Lower lobe of right lung (tissue), 2 donors: ENCODE data around the gene KCNK4. TPM values are rescaled to one million over a fixed set of nuclear protein-coding genes. Genes with fewer than 3 reads are reported as not detected.

Source experiments
- ATAC-seq, 2 donors: fragments of 200-7000 bp; cut with Tn5 transposase; one replicate each; pipeline ENCODE4 v1.9.1; 2020 to 2022; ENCODE audit warnings: mild to moderate bottlenecking in 2 of 2, moderate library complexity in 2 of 2
- DNase-seq: peaks from one replicate; pipeline ENCODE4 v3.0.0-alpha.2; 2020
- H3K27ac ChIP-seq: fragments of 200-600 bp; one replicate; pipeline ENCODE4 v1.8.0; 2022
- H3K27me3 ChIP-seq: fragments of 200-600 bp; one replicate; pipeline ENCODE4 v1.8.0; 2022; ENCODE audit warnings: low read depth
- H3K36me3 ChIP-seq: fragments of 200-600 bp; one replicate; pipeline ENCODE4 v1.8.0; 2022; ENCODE audit warnings: mild to moderate bottlenecking
- H3K4me1 ChIP-seq: fragments of 200-600 bp; one replicate; pipeline ENCODE4 v1.8.0; 2022
- H3K4me3 ChIP-seq: fragments of 200-600 bp; one replicate; pipeline ENCODE4 v1.8.0; 2022; ENCODE audit warnings: mild to moderate bottlenecking
- H3K9me3 ChIP-seq: fragments of 200-600 bp; one replicate; pipeline ENCODE4 v1.8.0; 2022
- CTCF ChIP-seq: fragments of 200-600 bp; IDR thresholded peaks from one replicate; pipeline ENCODE4 v1.8.0; 2022; ENCODE audit warnings: antibody characterized with exemption, mild to moderate bottlenecking
- intact Hi-C: fragments of 100-400 bp; cut with DNase I; formaldehyde crosslinking; loops from one replicate; pipeline ENCODE4 v1.11.0; 2022
- total RNA-seq: library from RNA; stranded (reverse); fragmentation: NEBNext Ultra II Directional; extraction: Animal tissue kit (Norgen Biotek cat#: 25700); gene quantifications from one replicate; pipeline ENCODE4 v1.2.1, GENCODE V29; 2021
- donor health status: DM: no; HTN: yes; CAD: no; lungs with severe emphysema.

The KCNK4 gene
- total RNA-seq, 1 donor from 2014 or later = not detected

- DNase-seq (no peak), ATAC-seq (no peak)
- Histone ChIP-seq H3K27ac (no peak overlapping the region), H3K4me1 (no peaks in the 10 kb centered on the region), H3K9me3 (no peaks in the 10 kb centered on the region), H3K36me3 (peaks cover 95% of the 10 kb centered on the region), H3K4me3 (no peak overlapping the region), H3K27me3 (no peaks in the 10 kb centered on the region)
- intact Hi-C loops = no loop called here
- no peak for TF ChIP-seq CTCF
Observed at GRCh38 chr11:64260147-64260708, 30.9 kb upstream of the KCNK4 start.

GRCh38 chr11:64261556-64262080 lies 29.5 kb upstream of the KCNK4 start:
- no peaks in the 10 kb centered on the region for H3K9me3 ChIP-seq
- no peaks in the 10 kb centered on the region for H3K27me3 ChIP-seq
- intact Hi-C loops = no loop called here
- ATAC-seq (no peak), DNase-seq (no peak)
- no peak for TF ChIP-seq CTCF
- no peaks in the 10 kb centered on the region for H3K4me1 ChIP-seq
- H3K36me3 ChIP-seq = peaks cover 95% of the 10 kb centered on the region
- no peak overlapping the region for H3K27ac ChIP-seq
- H3K4me3 ChIP-seq = no peak overlapping the region

- H3K9me3 ChIP-seq = no peaks in the 10 kb centered on the region
- no peak overlapping the region for H3K27ac ChIP-seq
- peaks cover 94% of the 10 kb centered on the region for H3K36me3 ChIP-seq
- no peak for TF ChIP-seq CTCF
- DNase-seq (no peak), ATAC-seq (no peak)
- no peaks in the 10 kb centered on the region for H3K27me3 ChIP-seq
- intact Hi-C loops = no loop called here
- no peak overlapping the region for H3K4me3 ChIP-seq
- H3K4me1 ChIP-seq = peaks cover 6% of the 10 kb centered on the region
Observed at GRCh38 chr11:64262271-64263002, 28.7 kb upstream of the KCNK4 start.

GRCh38 chr11:64263021-64263946 lies 27.8 kb upstream of the KCNK4 start:
- TF ChIP-seq CTCF = no peak
- Histone ChIP-seq H3K4me1 (peaks cover 15% of the 10 kb centered on the region), H3K27me3 (no peaks in the 10 kb centered on the region), H3K9me3 (no peaks in the 10 kb centered on the region), H3K4me3 (no peak overlapping the region), H3K27ac (no peak overlapping the region), H3K36me3 (peaks cover 85% of the 10 kb centered on the region)
- intact Hi-C loops = no loop called here
- ATAC-seq (no peak), DNase-seq (no peak)

GRCh38 chr11:64263947-64264317 lies 27.2 kb upstream of the KCNK4 start:
- no peak overlapping the region for H3K27ac ChIP-seq
- DNase-seq (no peak), ATAC-seq (no peak)
- H3K27me3 ChIP-seq = no peaks in the 10 kb centered on the region
- H3K9me3 ChIP-seq = no peaks in the 10 kb centered on the region
- peaks cover 79% of the 10 kb centered on the region for H3K36me3 ChIP-seq
- intact Hi-C loops = no loop called here
- no peak overlapping the region for H3K4me3 ChIP-seq
- no peak for TF ChIP-seq CTCF
- H3K4me1 ChIP-seq = peaks cover 21% of the 10 kb centered on the region
